Measurements from ENCODE around the gene CYB561.

CYB561 gene

DNA sequence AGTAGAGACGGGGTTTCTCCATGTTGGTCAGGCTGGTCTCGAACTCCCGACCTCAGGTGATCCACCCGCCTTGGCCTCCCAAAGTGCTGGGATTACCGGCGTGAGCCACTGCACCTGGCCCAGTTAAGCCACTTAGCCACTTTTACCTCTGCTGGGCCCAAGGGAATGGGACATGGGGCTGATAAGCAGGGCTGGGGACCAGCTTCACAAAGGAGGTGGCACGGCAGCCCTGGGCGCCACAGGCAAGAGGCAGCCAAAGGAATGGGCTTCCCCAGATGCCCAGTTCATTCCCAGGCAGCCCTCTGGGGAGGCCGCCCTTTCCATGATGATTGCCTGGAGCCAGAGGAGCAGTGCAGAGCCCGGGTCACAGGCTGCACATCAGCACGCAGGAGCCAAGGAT lies 5.0 kb upstream of the CYB561 start:
- DNase-seq (ENCODE audit: low read depth in 2 of 2): no peak

DNA sequence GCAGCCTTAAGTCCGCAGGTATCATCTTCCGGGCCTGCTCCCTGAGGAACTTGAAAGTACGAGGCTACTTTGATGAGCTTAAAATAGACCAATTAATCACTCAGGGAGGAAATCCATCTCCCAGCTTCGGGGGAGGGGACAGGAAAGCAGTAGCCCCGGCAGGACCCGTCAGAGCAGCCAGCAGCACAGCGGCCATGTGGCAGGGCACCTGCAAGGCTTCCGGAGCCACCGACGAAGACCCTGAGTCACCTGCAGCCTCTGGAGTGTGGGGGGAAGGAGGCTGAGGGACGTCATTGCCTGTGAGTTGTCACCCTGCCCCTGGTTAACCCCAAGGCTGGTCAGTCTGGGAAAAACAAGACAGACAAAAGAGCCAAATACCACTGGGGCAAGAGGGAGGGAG lies 4.4 kb upstream of the CYB561 start:
- no peak for DNase-seq (ENCODE audit: low read depth in 2 of 2)

DNA sequence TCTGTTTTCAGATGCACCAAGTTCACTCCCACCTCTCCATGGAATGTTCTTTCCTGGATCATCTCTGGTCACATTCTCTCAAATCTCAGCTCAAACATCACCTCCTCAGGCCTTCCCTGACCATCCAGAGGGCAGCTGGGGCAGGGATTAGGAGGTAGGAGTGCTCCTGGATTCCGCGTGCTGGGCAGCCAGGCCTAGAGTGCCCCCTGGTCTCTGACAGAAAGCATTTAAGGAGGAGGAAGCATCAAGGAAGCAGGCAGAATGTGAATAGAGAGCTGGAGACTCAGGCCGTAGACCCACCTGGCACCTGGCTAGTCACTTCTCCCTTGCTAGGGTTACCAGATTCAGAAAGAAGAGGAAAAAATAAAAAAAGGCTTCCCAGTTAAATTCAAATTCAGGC lies 2.5 kb upstream of the CYB561 start:
- no peak for DNase-seq (ENCODE audit: low read depth in 2 of 2)

DNA sequence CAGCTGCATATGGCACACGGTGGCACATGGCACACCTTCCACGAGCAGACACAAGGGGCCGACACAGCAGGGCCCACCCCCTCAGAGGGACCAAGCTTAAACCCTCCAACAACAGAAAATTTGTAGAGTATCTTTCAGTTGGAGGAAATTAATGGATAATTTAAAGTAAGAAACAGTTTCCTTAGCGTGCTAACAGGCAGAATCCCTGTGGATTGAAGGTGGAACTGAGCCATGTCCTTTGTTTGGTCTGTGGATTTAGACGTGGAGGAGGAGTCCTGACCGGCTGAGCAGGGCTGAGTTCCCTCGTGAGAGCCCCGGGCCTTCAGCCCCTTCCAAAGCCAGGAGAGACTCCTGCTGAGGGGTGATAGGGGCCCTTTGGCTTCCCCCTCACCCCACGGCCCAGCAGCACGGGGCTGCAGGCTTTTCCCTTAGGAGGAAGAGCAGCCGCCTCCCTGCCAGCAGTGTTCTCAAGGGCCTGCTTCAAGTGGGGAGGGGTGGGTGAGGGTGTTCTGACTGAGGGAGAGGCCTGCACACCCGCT lies 1.4 kb upstream of the CYB561 start:
- no peak for DNase-seq (ENCODE audit: low read depth in 2 of 2)

DNA sequence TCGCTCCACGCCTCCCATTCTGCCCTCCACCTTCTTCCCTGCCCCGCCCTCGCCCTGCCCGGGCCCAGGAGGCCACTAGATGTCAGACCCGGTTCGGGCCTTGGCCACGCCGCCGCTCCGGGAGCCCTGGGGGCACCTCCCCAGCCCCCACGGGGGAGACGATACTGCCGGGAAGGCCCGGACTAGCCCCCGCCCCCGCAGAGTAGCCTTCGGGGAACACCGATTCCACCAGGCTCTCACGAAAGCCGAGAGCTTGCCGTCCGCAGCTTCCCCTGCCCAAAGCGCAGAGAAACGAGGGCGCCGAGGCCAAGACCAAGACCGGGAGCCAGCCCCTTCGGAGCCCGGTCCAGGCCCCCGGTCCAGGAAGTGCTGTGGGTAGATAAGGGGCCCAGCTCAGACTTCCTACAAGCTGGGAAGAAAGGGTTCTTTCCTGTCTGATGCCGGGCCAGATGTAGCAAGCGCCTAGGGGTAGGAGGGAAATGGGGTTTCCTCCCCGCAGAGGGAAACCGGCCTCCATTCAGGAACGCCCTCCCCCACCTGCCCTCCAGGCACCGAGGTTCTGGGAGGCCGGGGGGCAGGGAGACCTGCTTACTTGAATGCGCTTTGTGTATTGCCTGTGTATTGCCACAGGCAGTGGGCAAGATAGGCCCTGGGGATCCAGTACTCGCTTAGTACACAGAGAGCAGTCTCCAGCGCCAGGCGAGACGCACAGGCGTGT lies 806 bp upstream of the CYB561 start:
- peak; percentile 6 to 29 for DNase-seq (ENCODE audit: low read depth in 2 of 2)

DNA sequence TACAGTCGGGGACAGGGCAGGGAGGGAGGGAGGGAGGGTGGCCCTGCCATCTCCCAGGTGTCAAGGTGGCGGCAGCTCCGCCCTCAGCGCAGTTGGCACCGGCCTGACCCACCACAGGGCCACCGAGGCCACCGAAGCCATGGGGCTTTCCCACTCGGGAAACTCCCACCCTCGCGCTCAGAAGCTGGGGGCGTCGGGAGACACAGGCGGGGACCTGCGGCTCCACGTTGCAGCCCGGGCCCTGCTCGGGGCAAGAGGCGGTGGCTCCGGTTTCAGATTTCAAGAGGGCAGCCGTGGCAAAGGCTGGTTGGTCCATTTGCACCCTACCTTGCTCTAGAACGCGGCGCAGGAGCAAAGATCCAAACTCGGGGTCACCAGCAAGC lies 544 bp downstream of the CYB561 start:
- DNase-seq (ENCODE audit: low read depth in 2 of 2): peak; percentile 39 to 40

DNA sequence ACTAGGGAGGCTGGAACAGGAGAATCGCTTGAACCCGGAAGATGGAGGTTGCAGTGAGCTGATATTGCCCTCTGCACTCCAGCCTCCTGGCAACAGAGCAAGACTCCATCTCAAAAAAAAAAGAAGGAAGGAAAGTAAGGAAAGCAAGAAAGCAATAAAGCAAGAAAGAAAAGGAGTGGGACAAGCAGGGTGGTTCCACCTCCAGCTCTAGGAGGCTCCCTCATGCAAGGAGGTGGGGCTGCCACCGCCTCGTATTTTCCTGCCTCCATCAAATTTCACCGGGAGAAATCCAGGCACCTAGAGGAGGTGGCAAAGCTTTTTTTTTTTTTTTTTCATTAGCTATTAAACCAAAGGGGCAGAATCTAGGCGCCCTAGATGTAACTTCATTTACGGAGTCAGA lies 1.0 kb downstream of the CYB561 start:
- DNase-seq (ENCODE audit: low read depth in 2 of 2): no peak

DNA sequence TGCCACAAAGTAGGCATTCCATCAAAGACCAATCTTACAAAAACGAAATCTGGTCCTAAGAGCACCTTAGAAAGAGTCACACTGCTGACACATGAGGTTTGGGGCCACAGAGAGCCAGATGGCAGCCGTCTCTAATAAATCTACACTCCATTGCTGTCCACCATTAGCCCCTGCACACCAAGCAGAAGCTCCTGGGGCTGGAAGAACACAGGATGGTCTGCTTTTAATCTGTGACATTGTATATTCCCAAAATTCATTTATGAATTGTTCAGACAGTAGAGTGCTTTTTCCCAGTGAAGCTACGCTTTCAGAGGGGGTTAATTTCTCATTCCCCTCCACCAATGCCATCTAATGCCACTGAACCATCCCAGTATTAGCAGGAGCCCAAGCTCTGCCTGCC lies 1.6 kb downstream of the CYB561 start:
- no peak for DNase-seq (ENCODE audit: low read depth in 2 of 2)

DNA sequence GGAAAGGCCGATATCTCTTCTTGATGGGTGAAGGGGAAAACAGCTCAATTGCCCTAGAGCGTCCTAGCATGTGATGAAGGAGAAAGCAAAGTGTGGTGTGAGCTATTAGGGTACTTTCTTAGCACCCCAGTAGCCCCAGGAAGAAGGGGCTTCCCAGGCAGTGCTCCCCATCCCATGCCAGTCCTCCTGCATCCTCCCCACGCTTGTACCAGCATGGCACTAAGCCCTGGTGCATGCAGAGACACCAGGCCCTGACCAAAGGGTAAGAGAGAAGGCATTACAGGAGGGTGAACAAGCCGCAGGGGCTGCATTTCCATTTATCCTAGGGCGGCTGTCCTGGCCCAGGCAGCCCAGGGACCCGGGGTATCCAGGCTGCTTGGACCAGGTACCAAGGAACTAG lies 3.1 kb downstream of the CYB561 start:
- DNase-seq (ENCODE audit: low read depth in 2 of 2): no peak

DNA sequence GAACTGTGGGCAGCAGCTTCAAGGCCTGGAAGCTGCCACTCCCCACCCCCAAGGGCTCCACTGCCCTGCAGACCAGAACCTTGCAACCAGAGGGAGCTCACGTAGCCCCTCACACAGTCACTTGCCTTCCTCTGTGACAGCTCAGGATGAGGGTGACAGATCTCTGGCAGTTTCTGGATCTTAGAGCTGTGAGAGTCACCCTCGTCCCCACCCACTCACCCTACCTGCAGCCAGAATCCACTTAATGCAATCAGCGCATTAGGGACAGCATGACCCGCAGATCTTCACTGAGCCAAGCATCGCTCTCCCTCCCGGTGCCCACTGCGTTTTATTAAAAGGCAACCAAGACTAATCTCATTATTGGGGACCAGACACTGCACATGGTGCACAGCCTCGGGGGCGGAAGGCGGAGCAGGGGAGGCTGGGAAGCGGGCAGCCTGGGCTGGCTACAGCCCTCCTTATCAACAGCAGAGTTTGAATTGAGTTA lies 3.5 kb downstream of the CYB561 start:
- no peak for DNase-seq (ENCODE audit: low read depth in 2 of 2)

DNA sequence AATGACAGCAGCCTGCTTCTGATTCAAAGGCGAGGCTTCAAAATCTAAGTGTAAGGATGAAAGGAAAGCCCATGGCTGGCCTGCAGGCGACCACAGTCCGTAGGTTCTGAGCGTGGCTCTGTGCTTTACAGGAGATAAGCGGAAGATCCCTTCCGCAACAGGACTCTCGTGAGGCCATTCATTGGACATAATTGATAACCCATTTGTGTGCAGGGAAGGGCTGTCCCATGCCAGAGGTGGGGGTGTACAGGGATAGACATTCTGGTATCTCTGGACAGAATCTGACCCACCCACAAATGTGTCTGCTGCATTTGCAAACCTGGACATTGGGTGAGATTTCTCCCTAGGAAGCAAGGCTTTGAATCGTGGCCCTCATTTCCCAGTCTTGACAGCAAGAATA lies 4.0 kb downstream of the CYB561 start:
- DNase-seq (ENCODE audit: low read depth in 2 of 2): no peak

DNA sequence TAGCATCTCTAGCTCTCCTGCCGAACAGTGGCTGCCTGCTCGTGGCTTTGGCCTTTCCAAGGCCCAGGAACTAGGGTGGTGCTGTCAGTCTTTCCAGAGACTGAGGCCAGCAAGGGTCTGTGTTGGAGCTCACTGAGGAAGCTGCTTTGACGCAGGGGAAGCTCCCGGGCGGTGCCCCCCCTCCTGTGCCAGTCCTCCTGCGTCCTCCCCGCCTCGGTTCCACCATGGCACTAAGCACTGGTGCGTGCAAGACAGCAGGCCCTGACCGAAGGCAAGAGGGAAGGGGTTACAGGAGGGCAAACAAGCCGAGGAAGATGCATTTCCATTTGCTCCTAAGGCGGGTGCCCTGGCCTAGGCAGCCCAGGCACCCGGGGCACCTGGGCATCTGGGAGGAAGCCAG lies 4.5 kb downstream of the CYB561 start:
- no peak for DNase-seq (ENCODE audit: low read depth in 2 of 2)

DNA sequence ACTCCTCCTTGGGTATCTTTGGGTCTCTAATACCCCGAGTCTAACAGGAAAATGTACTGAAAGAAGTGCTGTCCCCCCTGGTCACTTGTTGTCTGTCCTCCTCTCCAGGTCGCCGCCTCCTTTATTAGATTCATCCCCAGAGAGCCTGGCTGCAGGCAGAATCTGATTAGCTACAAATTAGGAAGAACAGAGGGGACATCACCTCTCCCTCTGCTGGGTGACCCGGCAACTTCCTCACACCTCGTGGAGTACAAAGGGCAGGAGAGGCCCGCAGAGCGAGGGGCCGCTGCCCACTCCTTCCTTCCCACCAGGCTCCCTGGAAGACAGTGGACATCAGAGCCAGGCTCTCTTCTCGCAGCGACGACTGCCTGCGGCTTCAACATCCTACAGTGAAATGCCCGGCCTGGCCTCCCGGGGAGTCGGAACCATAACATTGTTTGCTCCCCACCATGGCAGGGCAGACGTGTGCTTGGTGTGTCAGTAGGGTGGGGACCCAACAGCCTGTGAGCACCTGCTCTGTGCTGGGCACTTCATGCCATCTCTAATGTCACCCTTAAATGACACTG lies 5.3 kb downstream of the CYB561 start:
- no peak for DNase-seq (ENCODE audit: low read depth in 2 of 2)

DNA sequence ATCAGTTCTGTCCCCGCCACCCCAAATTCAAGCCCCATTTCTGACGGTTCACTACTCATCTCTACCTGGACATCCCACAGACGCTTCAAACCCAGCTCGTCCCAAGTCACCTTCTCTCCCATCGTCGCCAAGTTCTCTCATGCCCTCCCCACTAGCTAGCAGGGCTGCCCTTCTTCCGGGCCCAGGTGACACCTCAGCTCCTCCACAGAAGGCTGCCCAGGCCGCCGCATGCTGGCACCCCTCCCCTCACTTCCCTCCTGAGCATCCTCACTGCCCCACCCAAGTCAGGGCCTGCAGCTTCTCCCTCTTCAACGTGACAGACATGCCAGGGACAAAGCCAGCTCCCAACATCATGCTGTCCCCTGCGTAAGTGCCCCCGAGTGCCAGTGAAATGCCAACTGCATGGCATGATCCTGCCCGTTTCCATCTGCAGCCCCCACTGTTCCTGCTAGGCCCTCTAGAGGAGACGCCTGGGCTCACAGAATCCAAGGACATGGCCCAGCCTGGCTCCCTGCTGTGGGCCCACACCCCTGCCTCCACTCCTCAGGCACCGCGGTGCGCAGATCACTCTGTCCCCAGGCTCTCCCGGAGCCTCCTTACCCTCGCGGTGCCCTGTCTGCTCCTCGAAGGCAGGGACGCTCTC lies 5.9 kb downstream of the CYB561 start:
- DNase-seq (ENCODE audit: low read depth in 2 of 2): peak in 1 of 2 donors; percentile 8

DNA sequence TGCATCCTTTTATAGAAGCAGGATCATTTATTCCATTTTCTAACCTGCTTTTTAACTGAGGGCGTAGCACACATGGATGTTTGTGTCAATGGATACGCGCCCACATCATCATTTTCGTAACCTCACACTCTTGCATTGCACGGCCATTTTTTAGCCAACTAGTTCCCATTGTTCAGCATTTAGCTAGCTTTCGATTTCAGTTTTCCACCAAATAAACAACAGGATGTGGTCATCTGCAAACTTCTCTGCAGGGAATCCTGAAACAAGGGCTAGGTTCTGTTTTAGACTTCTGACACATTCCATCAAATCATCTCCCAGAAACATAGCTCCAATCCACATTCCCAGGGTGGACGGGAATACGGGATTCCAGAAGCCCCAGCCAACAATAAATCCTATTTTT lies 6.4 kb downstream of the CYB561 start:
- DNase-seq (ENCODE audit: low read depth in 2 of 2): no peak

DNA sequence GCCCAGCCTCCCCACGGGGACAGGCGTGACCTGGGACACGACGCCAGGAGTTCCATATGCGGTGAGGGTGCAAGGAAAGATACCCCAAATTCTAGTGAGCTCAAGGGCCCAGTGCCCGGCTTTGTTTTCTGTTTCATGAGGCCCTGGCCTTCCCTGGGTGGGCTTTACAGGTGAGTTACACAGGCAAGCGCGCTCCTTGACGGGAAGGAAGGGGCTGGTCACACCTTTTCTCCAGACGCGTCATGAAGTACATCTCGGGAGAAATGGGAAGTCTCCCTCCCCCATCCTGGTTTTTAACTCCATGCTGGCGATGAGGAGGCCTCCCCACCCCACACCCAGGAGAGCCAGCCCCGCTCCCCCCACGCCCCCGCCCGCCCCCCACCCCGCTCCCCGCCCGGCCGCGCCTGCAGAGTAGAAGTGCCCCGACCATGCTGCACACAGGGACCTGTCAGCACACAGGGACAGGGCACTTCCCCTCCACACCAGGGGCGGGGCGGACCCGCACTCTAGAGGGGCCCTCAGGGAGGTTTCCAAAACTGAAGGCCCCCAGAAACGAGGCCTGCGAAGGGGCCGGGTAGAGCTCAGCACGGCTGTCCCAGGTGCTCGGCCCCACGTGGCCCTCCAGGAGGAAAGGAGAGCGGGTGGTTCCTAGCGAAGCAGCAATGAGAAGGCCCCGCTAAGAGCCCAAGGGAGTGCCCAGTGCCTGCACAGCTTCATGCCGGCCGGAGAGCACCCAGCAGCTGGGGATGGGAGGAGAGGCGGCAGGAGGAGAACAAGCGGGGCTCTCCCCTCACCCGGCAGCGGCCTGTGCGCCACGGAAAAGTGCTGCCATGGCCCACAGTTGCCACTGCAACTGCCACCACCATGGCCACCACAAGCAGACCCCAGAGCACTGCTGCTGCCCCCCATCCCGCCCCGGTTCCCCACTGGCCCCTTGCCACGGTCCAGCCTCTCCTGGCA lies 7.7 kb downstream of the CYB561 start:
- no peak for DNase-seq (ENCODE audit: low read depth in 2 of 2)

DNA sequence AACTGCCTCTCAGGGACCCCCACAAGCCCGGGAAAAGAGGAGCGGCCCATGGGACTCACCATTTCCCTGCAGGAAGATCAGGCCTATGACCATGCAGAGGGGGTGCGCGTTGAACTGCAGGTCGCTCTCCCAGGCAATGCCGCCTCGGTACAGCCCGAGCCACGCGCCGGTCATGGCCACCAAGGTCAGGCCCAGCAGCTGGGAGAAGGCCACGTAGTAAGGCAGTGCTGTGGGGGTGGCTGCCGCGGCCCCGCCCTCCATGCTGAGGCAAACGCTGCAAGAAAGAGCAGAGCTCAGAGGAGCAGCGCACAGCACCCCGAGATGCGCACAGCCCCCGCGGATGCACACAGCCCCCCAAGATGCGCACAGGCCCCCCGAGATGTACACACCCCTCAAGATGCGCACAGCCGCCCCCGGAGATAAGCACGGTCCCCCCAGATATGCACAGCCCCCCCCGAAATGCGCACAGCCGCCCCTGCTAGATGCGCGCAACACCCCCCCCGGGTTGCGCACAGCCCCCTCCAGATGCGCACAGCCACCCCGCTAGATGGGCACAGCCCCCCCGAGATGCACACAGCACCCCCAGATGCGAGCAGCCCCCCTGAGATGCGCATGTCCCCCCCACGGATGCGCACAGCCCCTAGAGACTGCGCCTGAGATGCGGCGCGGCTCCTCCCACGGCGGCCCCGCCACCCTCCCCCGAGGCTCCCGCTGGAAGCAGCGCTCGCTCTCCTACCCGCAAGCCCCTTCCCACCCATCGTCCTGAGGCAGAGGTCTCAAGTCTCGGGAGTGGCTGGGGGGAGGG lies 8.6 kb downstream of the CYB561 start:
- no peak for DNase-seq (ENCODE audit: low read depth in 2 of 2)

DNA sequence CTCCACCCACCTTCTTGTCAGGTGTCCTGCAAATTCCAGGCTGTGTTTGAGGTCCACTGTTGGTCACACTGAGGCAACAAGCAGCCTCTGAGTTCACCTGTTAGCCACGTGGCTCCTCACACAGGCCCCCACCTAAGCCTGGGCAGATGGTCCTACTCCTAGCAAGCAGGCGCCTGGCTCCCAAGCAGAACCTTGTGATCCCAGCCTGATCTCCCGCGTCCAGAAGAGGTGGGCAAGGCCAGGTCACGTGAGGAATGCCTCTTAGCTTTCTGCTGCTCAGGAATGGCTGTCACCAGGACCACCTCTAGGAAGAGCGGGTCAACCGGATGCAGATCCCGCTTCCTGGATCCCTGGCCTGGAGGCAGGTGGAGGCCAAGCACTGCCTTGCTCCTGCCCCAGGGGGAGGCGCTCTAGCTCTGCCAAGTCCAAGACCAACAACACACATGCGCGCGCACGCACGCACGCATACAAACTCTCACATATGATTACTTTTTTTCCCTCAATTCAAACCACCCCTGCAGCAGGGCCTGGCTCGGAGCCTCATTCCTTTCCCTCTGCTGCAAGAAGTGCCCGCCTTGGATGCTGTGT lies 9.5 kb downstream of the CYB561 start:
- no peak for DNase-seq (ENCODE audit: low read depth in 2 of 2)

DNA sequence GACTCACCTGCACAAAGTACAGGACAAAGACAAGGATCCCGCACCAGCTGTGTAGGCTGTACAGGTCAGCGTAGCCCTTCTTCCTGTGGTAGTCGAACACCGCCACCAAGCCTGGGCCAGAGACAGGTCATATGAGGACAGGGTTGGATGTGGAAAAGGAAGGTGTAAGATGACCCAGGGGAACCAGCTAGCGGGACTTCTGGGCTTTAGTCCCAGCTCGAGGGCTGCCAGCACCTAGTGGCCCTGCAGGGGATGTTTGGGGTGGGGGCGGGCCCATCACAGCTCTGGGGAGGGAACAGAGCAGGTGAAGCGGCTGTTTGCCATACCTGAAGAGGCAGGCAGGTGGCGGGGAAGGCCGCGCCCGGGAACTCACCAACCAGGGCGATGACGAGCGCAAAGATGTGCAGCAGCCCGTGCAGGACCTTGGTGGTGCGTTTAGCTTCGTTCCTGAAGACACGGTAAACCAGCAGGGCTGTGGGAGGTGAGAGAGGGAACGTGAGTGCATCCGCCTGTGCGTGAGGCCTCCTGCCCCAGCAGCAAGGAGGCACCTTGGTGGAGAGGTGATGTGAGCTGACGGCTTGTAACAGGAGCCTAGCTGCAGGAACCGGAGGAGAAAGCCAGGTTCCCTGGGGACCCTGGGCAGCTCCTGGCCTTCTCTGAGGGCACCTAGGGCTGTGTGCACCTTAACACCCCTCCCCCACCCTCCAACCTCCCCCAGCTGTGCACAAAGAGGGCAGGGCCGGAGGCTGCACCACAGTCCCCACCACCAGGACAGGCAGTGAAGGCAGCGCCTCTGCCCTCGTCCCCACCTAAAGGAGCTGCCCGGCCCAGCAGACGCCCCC lies 10.2 kb downstream of the CYB561 start:
- DNase-seq (ENCODE audit: low read depth in 2 of 2): no peak

Measured in stimulated activated CD4-positive, alpha-beta T cell treated with anti-CD3 and anti-CD28 coated beads, Interleukin-1b, Interleukin-23, amount 100 ng/mL, for 1 hour (primary cell).